ENCODE results near the gene BAD.

GRCh38 chr11:64268893-64269539 lies 15.4 kb downstream of the BAD start:
- TF ChIP-seq CTCF (IDR thresholded peaks at IDR 0.05) (no peak), EP300 (IDR thresholded peaks at IDR 0.05) (no peak)

Data from ovary (tissue), 3 donors.